ENCODE results near the gene IGSF5. TPM values are rescaled to one million over a fixed set of nuclear protein-coding genes. Genes with fewer than 3 reads are reported as not detected.

Gene IGSF5
- total and polyA plus RNA-seq, 2 of the 4 experiments (the other 2 are of a cell fraction) = not detected

GRCh38 chr21:39809936-39810335 is 65.0 kb downstream of the IGSF5 start:
- no peak overlapping the region for H2AK9ac ChIP-seq (replicated peaks; ENCODE audit: low read depth, low read length, poor library complexity)
- H4K91ac ChIP-seq (ENCODE audit: insufficient read depth, low read depth, low read length) = no peak overlapping the region
- intact Hi-C loops (cut with micrococcal nuclease) (no loop called here), dilution Hi-C loops (cut with HindIII; ENCODE audit: low sequenced_read_pairs, unreplicated experiment) (no loop called here), in situ Hi-C loops (cut with MboI; ENCODE audit: low sequenced_read_pairs) (no loop called here)
- H3K27me3 ChIP-seq (ENCODE audit: control insufficient read depth, insufficient read depth, low read length) = no peaks in the 10 kb centered on the region
- H3K27ac ChIP-seq (ENCODE audit: insufficient read depth, low read length) = no peak overlapping the region
- H3K4me1 ChIP-seq (ENCODE audit: control insufficient read depth, insufficient read depth, low read length) = no peaks in the 10 kb centered on the region
- no peak overlapping the region for H3K9ac ChIP-seq (ENCODE audit: low read depth, low read length)
- no peaks in the 10 kb centered on the region for H3K36me3 ChIP-seq (ENCODE audit: control insufficient read depth, insufficient read depth, low read length)
- H3K79me1 ChIP-seq (ENCODE audit: low read depth in 1 of 2, low read length in 2 of 2) = no peaks in the 10 kb centered on the region
- H3K56ac ChIP-seq (ENCODE audit: extremely low read depth, insufficient read depth, low read length) = no peak overlapping the region
- H3K9me1 ChIP-seq (ENCODE audit: insufficient read depth, low read length) = no peaks in the 10 kb centered on the region
- H2AK5ac ChIP-seq (ENCODE audit: low read depth, low read length) = no peak overlapping the region
- ChIA-PET POLR2A (ENCODE audit: unreplicated experiment) (no interaction called here), CTCF (interaction anchor here (0.7 kb wide), 1 partner anchor 54 kb away, joined by 3 read pairs; no protein-coding TSS in a partner anchor)
- H4K5ac ChIP-seq (ENCODE audit: low read depth, low read length) = no peak overlapping the region
- H3K4me2 ChIP-seq (ENCODE audit: low read depth, low read length) = no peak overlapping the region
- H3K4me3 ChIP-seq (ENCODE audit: insufficient read depth, low read depth, low read length) = no peak overlapping the region
- peaks cover 33% of the 10 kb centered on the region for H3K9me3 ChIP-seq (ENCODE audit: control insufficient read depth, insufficient read depth, low read length)
- H2BK20ac ChIP-seq (ENCODE audit: low read depth, low read length) = no peak overlapping the region
- H3K23ac ChIP-seq (ENCODE audit: low read depth, low read length) = no peak overlapping the region
- ATAC-seq (ENCODE audit: low read depth) (no peak), DNase-seq (no peak)
- H2BK15ac ChIP-seq (ENCODE audit: low read depth, low read length) = no peak overlapping the region
- WGBS, 2 experiments (ENCODE audit: extremely low coverage in 2 of 2, insufficient read length in 1 of 2) = 63% methylated on average over 2 of the region's 5 CpGs; no CpG with 5 or more reads in 1 of the 2 experiments
- H2BK120ac ChIP-seq (ENCODE audit: low read depth, low read length) = no peak overlapping the region
- H3K14ac ChIP-seq (replicated peaks; ENCODE audit: low read depth, low read length) = no peak overlapping the region
- no peak overlapping the region for H2BK5ac ChIP-seq (ENCODE audit: low read depth, low read length, poor library complexity, severe bottlenecking)
- H2AFZ ChIP-seq (replicated peaks; ENCODE audit: low read length, poor library complexity) = no peak overlapping the region
- H4K8ac ChIP-seq (ENCODE audit: low read depth in 2 of 2, low read length in 2 of 2) = no peak overlapping the region
- no peak overlapping the region for H3K4ac ChIP-seq (ENCODE audit: low read depth, low read length)
- no peak overlapping the region for H3K18ac ChIP-seq (ENCODE audit: low read depth, low read length)
- no peaks in the 10 kb centered on the region for H4K20me1 ChIP-seq (ENCODE audit: insufficient read depth, low read length)
- BruUV-seq (replicated peaks) = no TSS peak
- no peak for TF ChIP-seq MAFK (IDR thresholded peaks at IDR 0.05; ENCODE audit: low read depth, low read length)
- TF ChIP-seq FOS (IDR thresholded peaks at IDR 0.05; ENCODE audit: low read depth, low read length) = no peak
- TF ChIP-seq CEBPB (IDR thresholded peaks at IDR 0.05; ENCODE audit: low read depth, low read length) = no peak
- no peak for TF ChIP-seq RAD21 (IDR thresholded peaks at IDR 0.05; ENCODE audit: low read length)
- no peak for TF ChIP-seq USF2 (IDR thresholded peaks at IDR 0.05; ENCODE audit: low read depth, low read length)
- no peak for TF ChIP-seq NFE2L2 (IDR thresholded peaks at IDR 0.05; ENCODE audit: low read depth, low read length)
- no peak for TF ChIP-seq POLR2A (IDR thresholded peaks at IDR 0.05; ENCODE audit: low read depth, low read length)
- no peak for TF ChIP-seq SMC3 (IDR thresholded peaks at IDR 0.05; ENCODE audit: low read depth, low read length)
- no peak for TF ChIP-seq MXI1 (IDR thresholded peaks at IDR 0.05; ENCODE audit: borderline replicate concordance, low read depth, low read length)
- no peak for TF ChIP-seq BHLHE40 (IDR thresholded peaks at IDR 0.05; ENCODE audit: low read depth, low read length)
- no peak for TF ChIP-seq CTCF (conservative IDR thresholded peaks at IDR 0.05; ENCODE audit: low read depth, low read length)
- no peak for TF ChIP-seq ELK1 (IDR thresholded peaks at IDR 0.05; ENCODE audit: borderline replicate concordance, low read depth, low read length)
- TF ChIP-seq RCOR1 (IDR thresholded peaks at IDR 0.05; ENCODE audit: insufficient replicate concordance, low read length) = no peak
- TF ChIP-seq MAZ (IDR thresholded peaks at IDR 0.05; ENCODE audit: borderline replicate concordance, low read depth, low read length) = no peak
- TF ChIP-seq RFX5 (IDR thresholded peaks at IDR 0.05; ENCODE audit: low read depth, low read length) = no peak
- no peak for TF ChIP-seq CHD1 (IDR thresholded peaks at IDR 0.05; ENCODE audit: low read depth, low read length)

All from IMR-90 (cell line).